Muscle of arm (tissue), 12 donors: Measurements from ENCODE around the gene CARD19. TPM values are rescaled to one million over a fixed set of nuclear protein-coding genes. Genes with fewer than 3 reads are reported as not detected.
A peak's percentile ranks its signal among the peaks of the same experiment; 100 is the strongest.

Experiments used
- DNase-seq: peaks from one replicate; pipeline ENCODE4 v3.0.0-alpha.2; 2013
- polyA plus RNA-seq, 12 donors: library from polyadenylated mRNA; unstranded; fragments of 120-200 nt; gene quantifications; one replicate each; pipeline ENCODE4 v1.2.1, GENCODE V29; 2013; ENCODE audit not compliant: insufficient read length in 12 of 12

CARD19 gene
- polyA plus RNA-seq, 12 donors = 20.7 to 34.8 (median 25.3) TPM; not detected in 1

DNA sequence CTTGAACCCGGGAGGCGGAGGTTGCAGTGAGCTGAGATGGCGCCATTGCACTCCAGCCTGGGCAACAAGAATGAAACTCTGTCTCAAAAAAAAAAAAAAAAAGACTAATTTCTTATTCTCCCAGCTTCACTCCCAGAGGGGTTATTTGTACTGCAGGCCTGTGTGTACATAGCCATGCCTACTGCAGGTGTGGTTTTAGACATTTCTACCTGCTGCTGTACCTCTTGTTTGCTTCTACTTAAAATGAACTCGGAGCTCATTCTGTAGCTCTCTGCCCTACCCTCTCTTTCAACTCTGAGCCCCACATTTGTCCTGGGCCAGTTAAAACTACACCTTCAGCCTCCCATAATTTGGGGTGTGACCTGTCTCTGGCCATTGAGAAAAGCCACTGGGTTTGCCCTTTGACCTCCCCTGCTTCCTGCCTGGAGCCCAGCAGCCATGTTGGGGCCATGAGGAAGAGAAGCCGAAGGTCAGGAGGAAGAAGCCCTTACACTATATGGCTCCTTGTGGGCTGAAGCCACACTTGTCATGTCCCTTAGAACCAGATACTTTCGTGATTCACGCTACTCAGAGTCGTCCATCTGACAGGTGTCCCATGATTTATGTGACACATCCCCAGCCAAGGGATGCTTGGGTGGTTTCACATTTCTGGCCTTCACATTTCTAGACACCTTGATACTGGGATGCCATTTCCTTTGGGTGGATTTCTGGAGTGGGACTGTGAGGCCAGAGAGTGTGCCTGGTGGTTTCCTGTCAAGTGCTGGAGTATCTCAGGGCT, 9.4 kb upstream of the CARD19 start:
- DNase-seq = no peak

DNA sequence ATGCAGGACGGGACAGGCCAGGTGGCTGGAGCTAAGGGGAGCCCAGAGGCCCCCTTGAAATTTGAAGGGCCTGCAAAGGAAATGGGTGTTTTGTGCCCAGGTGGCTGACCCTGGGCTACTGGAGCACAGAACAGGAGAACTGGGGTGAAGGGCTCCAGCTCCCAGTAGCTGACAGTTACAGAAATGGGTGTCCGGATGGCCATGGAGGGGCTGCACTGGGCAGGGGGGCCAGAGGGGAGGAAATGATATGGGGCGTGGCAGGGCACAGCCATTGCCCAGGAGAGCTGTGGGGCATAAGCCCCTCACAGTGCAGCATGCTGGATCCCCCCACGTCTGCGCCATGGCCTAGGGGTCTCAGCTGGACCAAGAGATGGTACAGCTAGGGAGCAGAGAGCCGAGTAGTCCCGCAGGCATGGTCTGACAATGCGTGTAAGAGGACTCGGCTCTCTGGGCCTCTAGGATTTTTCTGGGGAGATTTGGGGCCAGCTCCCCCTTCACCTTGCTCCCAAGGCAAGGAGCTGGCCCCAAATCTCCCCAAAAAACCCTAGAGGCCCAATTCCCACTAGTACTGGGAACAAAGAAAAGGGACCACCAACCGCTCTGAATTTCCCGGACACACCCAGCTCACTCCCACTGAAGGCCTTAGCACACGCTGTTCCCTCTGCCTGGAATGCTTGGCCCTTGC, 7.9 kb upstream of the CARD19 start:
- DNase-seq = no peak

DNA sequence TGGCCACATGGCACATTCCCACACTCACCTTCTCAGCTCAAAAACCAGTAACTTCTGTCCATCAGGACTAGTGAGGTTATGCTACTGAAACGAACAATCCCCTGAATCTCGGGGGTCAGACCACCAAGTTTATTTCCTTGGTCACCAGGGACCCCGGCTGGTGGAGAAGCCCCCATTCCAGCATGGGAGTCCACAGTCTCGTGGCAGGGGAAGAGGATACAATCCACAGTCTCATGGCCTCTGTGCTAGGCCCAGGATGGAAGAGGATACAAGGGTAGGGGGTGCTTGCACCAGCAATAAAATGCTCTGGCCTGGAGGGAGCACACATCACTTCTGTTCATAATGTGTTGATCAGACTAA, 7.4 kb upstream of the CARD19 start:
- DNase-seq = no peak

DNA sequence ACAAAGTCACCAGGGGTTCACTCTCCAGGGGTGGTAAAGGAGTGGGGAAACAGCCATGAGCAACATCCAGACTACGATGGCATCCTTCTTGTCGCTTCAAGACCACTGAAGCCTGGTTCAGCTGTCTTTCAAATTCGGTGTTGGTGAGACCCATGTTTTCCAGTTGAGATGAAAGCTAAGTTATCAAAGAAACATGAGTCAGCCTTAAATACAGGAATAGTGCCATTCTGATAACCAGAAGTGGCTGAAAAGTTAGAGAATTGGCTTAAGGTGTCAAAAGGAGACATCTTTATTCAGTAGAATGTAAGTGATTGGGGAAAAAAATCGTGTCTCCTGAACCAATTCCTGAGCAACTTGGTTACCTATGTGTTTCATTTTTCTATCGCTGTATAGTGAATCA, 7.0 kb upstream of the CARD19 start:
- DNase-seq = no peak

DNA sequence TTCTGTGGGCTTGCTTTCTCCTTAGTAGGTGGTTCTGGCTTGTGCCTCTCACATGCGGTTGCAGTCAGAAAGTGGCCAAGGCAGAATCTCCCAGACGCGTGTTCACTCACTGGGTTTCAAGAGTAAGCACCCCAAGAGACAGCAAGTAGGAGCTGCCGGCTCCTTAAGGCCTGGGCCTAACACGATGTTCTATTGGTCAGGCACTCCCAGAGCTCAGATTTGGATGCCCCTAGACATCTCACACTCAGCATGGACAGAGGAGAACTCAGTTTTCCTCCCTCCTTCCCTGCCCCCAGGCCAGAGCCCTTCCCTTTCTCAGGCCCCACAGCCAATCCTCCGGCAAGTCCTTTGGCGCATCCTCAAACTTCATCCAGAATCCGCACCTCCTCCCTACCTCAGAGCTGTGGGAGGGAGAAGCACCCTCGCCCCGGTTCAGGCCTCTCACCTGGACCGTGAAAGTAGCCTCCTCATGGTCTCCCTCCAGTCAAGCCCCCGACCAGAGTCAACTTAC, 6.5 kb upstream of the CARD19 start:
- no peak for DNase-seq

DNA sequence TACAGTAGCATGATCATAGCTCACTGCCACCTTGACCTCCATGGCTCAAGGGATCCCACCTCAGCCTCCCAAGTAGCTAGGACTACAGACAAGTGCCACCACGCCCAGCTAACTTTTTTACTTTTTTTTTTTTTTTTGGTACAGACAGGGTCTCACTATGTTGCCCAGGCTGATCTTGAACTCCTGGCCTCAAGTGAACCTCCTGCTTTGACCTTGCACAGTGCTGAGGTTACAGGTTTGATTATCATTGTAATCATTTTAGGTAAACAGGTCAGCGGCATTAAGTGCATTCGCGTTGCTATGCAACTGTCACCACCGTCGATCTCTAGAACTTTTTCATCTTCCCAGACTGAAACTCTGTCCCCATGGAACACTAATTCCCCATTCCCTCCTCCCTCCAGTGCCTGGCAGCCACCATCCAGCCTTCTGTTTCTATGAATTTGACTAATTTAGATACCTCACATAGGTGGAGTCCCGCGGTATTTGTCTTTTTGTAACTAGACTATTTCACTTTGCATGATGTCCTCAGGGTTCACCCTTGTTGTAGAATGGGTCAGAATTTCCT, 5.8 kb upstream of the CARD19 start:
- DNase-seq = no peak

DNA sequence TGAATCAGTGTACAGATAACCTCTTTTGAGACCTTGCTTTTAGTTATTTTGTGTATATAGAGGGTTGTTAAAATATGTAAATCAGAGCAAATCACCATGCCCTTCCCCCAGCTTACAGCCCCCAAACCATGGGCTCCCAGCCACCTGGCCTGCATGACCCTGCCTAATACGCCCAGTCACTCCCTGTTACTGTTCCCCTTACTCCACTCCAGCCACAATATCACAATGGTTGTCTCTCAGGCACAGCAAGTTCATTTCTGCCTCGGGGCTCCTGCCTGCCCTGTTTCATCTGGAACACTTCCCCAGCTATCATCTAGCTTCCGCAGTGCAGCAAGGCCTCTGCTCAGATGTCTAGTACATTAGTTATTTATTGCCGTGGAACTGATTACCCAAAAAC, 5.0 kb upstream of the CARD19 start:
- DNase-seq = no peak

DNA sequence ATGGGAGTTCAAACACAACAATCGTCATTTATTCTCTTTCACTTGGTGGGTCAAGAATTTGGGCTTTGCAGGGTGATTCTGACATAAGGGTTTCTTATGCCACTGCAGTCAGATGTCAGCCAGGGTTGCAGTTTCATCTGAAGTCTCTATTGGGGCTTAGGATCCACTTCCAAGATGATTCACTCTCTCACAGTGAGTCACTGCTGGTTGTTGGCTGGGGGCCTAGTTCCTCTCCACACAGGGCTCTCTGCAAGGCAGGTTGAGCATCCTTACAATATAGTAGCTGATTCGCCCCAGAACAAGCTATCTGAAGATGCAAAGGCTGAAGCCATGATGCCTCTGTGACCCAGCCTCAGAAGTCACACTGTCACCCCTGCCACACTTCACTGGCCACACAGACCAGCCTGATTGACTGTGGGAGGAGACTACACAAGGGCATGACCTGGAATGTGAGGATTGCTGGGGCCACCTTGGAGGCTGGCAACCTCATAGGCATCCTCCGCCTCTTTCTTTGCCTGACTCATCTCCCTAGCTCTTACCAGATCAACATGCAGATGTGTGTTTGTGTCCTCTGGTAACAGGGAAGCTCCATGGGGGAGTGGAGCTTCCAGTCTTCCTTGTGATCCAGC, 4.5 kb upstream of the CARD19 start:
- DNase-seq = no peak

DNA sequence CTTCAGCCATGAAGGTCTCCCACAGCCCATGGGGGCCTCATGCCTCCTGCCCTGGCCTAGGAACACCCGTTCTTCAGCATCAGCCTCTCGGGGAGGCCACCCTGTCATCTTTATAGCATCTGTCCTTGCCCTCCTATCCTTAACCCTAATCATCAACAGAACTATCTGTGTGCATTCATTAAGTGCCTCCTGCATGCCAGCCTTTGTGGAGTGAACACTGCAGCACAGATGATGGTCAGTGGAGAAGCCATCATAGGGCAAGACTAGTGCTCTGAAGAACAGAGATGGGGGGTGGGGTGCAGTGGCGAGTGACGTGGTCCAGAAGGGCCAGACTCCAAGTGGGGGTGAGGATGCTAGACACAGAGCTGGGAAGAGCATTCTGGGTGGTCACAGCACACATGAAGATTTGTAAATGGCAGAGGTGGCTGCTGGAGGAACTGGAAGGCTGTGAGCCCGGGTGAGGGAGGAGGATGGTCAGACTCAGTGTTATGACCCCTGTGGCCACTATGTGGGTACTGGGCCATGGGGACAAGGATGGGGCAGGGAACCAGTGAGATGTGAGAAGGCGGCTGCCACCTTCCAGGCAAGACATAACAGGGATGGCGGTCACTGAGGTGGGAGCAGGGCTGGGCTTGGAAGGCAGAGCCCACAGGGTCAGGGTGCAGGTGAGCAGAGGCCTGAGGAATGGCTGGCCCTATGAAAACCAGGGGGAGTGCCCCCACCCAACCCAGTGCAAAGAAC, 3.6 kb upstream of the CARD19 start:
- DNase-seq = no peak

DNA sequence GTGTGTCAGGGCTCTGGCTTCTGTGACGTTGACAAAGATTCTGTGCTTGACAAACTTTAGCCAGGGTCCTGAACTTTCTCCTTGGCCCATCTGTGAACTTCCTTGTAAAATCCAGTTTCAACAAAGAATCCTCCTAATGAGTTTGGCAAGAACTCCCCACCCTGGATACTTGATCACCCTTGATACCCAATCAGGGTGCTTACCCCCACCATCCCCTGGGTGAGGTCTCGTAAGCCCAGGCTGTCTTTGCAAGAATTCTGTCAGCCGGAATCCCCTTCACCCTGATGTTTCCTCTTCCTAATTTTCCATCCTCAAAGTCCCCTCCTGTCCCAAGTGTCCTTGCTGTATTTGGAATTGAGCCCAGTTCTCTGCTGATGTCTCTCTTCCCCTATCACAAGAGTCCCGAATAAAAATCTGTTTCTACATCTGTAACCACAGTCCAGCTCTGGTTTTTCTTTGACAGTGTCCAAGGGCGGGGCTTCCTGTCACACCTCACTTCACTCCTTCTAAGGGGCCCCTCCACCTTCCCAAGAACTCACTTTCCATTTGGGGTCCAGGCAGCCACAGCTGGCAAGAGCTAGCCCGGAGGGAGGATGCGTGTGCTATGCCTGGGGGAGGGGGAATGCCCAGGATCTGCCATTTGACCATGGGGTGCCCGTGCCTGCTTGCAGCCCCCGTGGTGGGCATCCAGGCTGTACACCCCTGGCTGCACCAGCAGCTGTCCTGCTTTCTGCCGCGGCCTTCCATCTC, 2.7 kb upstream of the CARD19 start:
- DNase-seq = peak; percentile 48

DNA sequence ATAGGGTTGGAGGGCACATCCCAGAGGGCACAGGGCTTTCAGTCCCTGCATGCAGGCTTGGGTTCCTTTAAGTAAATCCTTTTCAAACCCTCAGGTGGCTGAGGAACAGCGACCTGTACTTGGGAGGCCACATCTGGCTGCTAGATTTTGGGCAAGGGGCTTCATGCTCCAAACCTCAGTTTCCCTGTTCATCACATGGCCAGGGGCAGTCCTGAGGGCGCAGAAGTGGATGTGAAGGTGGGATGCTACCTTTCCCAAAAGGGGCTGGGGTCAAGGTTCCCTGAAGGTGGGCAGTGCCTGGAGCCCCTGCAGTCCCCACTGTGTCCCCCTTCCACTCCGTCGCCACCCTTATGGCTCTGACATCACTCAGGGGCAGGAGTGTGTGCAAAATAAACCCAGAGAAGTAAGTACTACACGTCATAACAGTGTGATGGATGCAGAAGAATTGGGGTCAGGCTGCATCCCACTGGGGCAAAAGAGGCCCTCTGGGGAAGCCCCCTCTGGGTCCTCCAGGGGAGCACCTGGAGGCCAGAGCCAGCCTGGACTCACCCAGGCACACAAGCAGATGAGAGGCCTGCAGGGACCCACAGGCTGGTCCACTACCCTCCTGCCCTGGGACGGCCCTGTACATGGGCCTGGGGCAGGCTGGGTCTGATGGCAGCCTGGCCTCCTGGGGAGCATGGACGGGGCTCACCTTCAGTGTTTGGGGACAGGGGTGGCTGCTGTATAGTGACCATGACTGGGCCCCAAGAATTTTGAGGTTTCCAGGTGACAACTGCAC, 1.9 kb upstream of the CARD19 start:
- DNase-seq = no peak

DNA sequence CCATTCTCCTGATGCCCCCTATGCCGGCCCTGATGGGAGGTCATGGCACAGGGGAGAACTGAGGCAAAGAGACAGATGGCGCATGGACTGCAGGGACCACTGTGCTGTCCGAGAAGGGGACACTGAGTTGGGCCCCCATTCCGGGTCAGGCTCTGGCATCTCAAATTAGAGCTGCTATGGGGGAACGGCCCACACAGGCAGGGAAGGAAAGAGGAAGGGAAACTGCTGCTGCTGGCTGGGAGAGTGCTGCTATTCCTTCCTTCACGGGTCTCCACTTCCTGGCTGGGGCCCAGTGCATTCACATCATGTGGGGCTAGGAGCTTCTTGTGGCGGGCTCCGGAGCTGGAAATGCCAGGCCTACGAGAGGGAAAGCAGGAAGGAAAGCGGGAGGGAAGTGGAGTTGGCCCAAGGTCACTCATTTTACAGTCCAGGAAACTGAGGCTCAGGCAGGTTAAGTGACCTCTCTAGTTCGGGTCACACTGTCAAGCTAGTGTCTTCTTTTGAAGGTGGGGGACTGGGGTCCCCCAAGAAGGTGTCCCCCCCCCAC, 1.3 kb upstream of the CARD19 start:
- peak; percentile 71 for DNase-seq

DNA sequence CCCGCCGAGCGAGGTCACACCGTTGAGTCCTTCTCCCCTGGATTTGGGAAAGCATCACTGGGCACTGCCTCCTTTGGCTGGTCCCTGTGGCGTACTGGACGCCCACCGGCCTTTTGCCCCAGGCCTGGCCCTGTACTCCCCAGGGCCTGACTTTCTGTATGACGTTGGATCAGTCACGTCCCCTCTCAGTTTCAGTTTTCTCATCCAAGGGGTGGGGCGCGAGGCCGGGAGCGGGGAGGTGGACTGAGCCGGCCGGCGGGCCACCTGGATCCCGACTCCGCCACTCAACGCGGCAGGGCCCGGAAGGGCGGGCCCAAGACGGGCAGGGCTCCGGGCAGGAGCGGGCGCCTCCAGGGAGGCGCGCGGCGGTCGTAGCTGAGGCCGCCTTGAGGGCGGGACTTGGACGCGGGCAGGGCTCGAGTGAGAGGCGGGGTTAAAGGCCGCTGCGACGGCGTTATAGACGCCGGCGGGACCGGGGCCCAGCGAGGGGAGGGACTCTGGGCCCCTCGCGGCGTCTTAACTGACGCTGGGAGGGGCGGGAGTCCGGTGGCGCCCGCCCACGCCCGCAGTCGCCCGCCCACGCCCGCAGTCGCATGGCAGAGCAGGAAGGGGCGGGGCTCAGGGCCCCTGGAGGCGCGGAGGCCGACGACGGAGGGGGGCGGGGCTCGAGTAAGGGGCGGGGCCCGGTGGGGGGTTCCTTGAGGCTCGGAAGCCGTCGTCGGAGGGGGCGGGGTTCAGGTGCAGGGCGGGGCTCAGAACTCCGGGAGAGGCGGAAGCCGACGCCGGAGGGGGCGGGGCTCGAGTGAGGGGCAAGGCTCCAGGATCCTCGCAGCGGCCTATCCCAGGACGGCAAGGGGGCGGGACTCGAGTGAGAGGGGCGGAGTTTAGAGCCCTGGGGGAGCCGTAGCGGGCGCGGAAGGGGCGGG, 549 bp upstream of the CARD19 start:
- DNase-seq = peak; percentile 99

DNA sequence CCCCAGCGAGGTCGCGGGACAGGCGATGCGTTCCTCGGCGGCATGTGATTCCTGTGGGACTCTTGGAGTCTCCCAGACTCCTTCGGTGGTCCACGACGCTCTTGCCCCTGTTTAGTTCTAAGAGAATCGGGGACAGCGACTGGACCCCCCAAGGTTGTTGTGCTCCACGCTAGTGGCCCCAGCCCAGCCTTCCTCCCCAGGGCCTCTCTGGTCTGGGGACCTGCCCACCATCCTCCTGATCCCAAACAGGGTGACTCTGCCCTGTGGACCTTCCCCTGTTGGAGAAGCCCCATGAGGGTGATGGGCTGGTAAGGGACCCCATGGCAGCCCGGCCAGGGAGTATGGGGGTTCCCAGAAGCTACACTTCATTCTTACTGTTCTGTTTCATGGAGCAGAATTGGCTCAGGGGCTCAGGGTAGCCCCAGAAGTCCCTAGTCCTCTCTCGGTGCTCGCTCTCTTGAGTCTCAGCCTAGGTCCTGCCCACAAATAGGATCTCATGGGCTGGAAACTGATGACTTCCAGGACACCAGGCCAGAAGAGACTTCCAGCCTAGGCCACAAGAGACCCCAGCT, 880 bp downstream of the CARD19 start:
- DNase-seq = no peak

DNA sequence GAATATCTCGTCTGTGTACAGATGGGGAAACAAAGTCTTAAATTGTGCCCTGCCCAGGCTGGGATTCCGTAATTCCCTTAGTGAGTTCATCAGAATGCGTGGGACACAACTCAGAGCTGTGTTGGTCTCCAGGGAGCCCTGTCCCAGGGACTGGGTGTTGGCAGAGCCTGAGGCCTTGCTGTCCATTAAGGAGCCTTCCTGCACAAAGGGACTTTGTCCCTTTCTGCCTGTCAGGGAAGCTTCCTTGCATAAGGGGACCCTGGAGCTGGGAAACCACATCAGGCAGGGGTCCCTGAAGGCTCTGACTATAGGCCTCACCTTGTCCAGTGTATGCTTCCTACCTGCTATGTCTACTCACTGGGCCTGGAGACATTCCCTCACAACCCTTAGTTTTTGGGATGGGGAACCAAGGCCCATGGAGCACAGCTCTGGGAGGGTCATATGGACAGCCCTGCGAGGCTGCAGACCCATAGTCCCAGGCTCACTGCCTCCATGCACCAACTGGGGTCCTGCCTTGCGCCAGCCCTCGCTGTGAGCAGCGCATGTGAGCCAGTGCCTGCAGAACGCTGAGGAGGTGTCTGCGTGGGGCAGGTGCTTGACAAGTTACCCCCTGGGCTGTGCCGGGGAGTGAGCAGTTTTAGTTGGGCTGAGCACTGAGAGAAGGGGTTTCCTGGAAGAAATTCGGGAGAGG, 1.6 kb downstream of the CARD19 start:
- no peak for DNase-seq

DNA sequence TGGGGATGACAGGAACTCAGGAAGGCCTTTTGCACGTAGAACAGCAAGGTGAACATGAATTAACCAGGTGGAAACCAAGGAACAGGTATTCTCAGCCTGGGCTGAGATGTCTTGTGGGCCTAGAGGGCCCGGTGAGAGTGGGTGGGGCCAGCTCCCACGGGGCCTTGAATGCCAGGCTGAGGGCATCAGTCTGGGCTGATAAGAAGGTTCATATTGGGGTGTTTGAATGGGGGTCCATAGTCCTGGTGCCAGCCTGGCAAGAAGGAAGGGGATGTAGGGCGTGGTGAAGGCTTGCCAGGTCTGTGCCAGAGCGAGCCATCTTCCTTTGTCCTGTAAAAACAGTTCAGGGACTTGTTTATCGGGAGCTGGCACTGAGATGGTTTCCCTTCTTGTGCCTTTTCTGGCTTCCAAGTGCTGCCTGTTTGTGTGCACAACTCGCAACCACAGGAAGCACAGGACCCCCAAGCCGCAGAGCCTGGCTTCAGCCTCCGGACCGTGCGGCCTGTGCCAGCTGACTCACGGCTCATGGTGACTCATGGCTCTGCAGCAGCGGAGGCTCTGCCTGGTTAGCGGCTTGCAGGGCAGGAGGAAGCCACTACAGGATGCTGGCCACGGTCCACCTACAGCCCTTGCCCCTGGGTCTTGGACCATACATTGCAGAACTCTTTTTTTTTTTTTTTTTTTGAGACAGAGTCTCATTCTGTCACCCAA, 2.4 kb downstream of the CARD19 start:
- DNase-seq = peak; percentile 56
